Heart left ventricle (tissue), 13 donors: ENCODE results near the gene LENG9.

Source experiments
- CTCF ChIP-seq, 12 donors: fragments of 200-600 bp; sonication (generic) in 4 of 12; IDR thresholded peaks; one replicate each; pipeline versions ENCODE4 v1.5.0 to v1.8.0; 2018 to 2022; ENCODE audit warnings: antibody characterized with exemption in 12 of 12, mild to moderate bottlenecking in 5 of 12
- POLR2A ChIP-seq, 2 donors: fragments of 450-650 bp; IDR thresholded peaks; one replicate each; pipeline ENCODE4 v1.6.1; 2017; ENCODE audit warnings: antibody characterized with exemption in 2 of 2, mild to moderate bottlenecking in 2 of 2, moderate library complexity in 2 of 2
- donor health status: ischemic (EF 13 %, LVEDD 7.1; RV severe dilation, severe dysfunction).
- donor health status: DM: no; HTN: yes; CAD: no.
- donor health status: DM: no; HTN: no; CAD: no.
- donor health status: ischemic (EF 25% LVEDD 6.9; RV normal size, moderate dysfunction).
- donor health status: ischemic (EF 25% LVEDD 5.7; RV mildly dilated, moderate dysfunction).
- donor health status: ischemic (EF 35%, LVEDD 5.7; RV mildly dilated, moderate dysfunction).
- donor health status: nonischemic (EF 11% LVEDD 7.7; RV severe dilation, severe dysfunction).
- donor health status: DM: yes; HTN: yes; CAD: no.
- donor health status: PGD.
- donor health status: ischemic (EF 29% LVEDD 5.4; RV normal size, mild dysfunction).
- donor health status: nonischemic (EF 23%, LVEDD 6.1; RV moderate dilation, normal function).

- TF ChIP-seq CTCF (IDR thresholded peaks at IDR 0.05) (no peak), POLR2A (IDR thresholded peaks at IDR 0.05) (no peak)
These were observed 22.9 kb downstream of the LENG9 start for GRCh38 chr19:54440641-54441040.
